HepG2 (cell line): ENCODE data around the gene CAMKV. TPM values are rescaled to one million over a fixed set of nuclear protein-coding genes. Genes with fewer than 3 reads are reported as not detected.

ENCODE experiments used
- ATAC-seq: fragments of 200-7000 bp; cut with Tn5 transposase; 3 replicates; pipeline ENCODE4 v1.9.1; 2020; ENCODE audit warnings: mild to moderate bottlenecking, moderate library complexity
- BruUV-seq: library from RNA; stranded (reverse); fragments of 400-500 nt; replicated peaks from 2 replicates; lab custom pipeline; 2021; lab: Mats Ljungman, UMichigan
- CTCF ChIA-PET: fragments of 300-600 bp; formaldehyde crosslinking; extraction: SDS; loops from one replicate; lab custom pipeline; 2021; ENCODE audit warnings: low total read pairs, inconsistent platforms, low intra/inter-chr PET ratio; lab: Yijun Ruan, JAX
- POLR2A ChIA-PET: fragments of 350-600 bp; sonication (Branson Sonifier 250); formaldehyde crosslinking; loops from one replicate; lab custom pipeline; 2020; ENCODE audit warnings: antibody characterized with exemption, inconsistent platforms; lab: Yijun Ruan, JAX
- DNase-seq: peaks from one replicate; pipeline ENCODE4 v3.0.0-alpha.2; 2015; ENCODE audit warnings: low spot score
- FAIRE-seq: peaks from 3 replicates; lab custom pipeline; 2011; peaks lifted over from hg19 to GRCh38; lab: Jason Lieb, UNC
- H2AFZ ChIP-seq: one replicate; pipeline ENCODE4 v1.6.1; 2011; ENCODE audit warnings: low read length, inconsistent platforms
- H3K27ac ChIP-seq: fragments of 300-600 bp; 3 replicates; pipeline ENCODE4 v1.8.0; 2011; ENCODE audit warnings: mixed run types, mild to moderate bottlenecking, mixed read lengths, low read length, inconsistent platforms; ENCODE audit not compliant: insufficient read depth; ENCODE audit errors: extremely low read length
- H3K27me3 ChIP-seq, 2 experiments: fragments of 200-600 bp in 1 of 2; 2 replicates in 1 of 2; 3 replicates in 1 of 2; pipeline versions ENCODE4 v1.6.0 to v1.8.0; 2011; ENCODE audit warnings: low read length in 2 of 2, mild to moderate bottlenecking in 2 of 2, moderate library complexity in 2 of 2, inconsistent platforms in 1 of 2; ENCODE audit not compliant: insufficient read depth in 2 of 2, control insufficient read depth in 1 of 2
- H3K36me3 ChIP-seq, 2 experiments: fragments of 200-600 bp in 1 of 2; replicated peaks in 1 of 2; 2 replicates in 1 of 2; 3 replicates in 1 of 2; pipeline versions ENCODE4 v1.5.1 to v1.8.0; 2011; ENCODE audit warnings: low read length in 2 of 2, inconsistent platforms in 1 of 2; ENCODE audit not compliant: insufficient read depth in 2 of 2, control insufficient read depth in 1 of 2
- H3K4me1 ChIP-seq: 2 replicates; pipeline ENCODE4 v1.5.1; 2012; ENCODE audit warnings: low read length, inconsistent platforms; ENCODE audit not compliant: insufficient read depth
- H3K4me2 ChIP-seq: 2 replicates; pipeline ENCODE4 v1.6.0; 2011; ENCODE audit warnings: low read depth, low read length, inconsistent platforms
- H3K4me3 ChIP-seq, 3 experiments: fragments of 200-600 bp in 1 of 3; sonication (generic), shearing (Covaris generic) in 1 of 3; replicated peaks in 1 of 3; 2 replicates each; pipeline ENCODE4 v1.5.1; 2011 to 2016; ENCODE audit warnings: low read length in 3 of 3, inconsistent platforms in 2 of 3, low read depth in 2 of 3, mild to moderate bottlenecking in 2 of 3, control low read depth in 1 of 3, mixed read lengths in 1 of 3; ENCODE audit not compliant: insufficient read depth in 1 of 3
- H3K79me2 ChIP-seq: one replicate; pipeline ENCODE4 v1.6.1; 2011; ENCODE audit warnings: low read length, inconsistent platforms; ENCODE audit not compliant: insufficient read depth
- H3K9ac ChIP-seq: 2 replicates; pipeline ENCODE4 v1.6.0; 2011; ENCODE audit warnings: mild to moderate bottlenecking, low read depth, low read length, inconsistent platforms; ENCODE audit not compliant: insufficient read depth
- H3K9me3 ChIP-seq: 2 replicates; pipeline ENCODE4 v1.5.1; 2012; ENCODE audit warnings: mild to moderate bottlenecking, low read length
- H4K20me1 ChIP-seq: 2 replicates; pipeline ENCODE4 v1.6.0; 2011; ENCODE audit warnings: inconsistent platforms, mild to moderate bottlenecking, low read length, moderate library complexity; ENCODE audit not compliant: insufficient read depth
- CBX2 ChIP-seq, 2 experiments: fragments of 200-600 bp in 1 of 2; sonication (generic); formaldehyde crosslinking in 1 of 2; IDR thresholded peaks; 2 replicates each; pipeline versions ENCODE4 v1.7.0 to v1.8.1; 2018 to 2022; ENCODE audit warnings: low read depth in 2 of 2, low read length in 1 of 2, mild to moderate bottlenecking in 1 of 2, missing genetic modification reagents in 1 of 2
- NFIC ChIP-seq: IDR thresholded peaks from 2 replicates; pipeline ENCODE4 v1.6.1; 2012; ENCODE audit warnings: mild to moderate bottlenecking, low read length, inconsistent platforms
- NFYB ChIP-seq: sonication (generic); formaldehyde crosslinking; IDR thresholded peaks from 2 replicates; pipeline ENCODE4 v1.4.0; 2020; ENCODE audit warnings: missing genetic modification reagents
- RFX1 ChIP-seq: fragments of 450-650 bp; IDR thresholded peaks from 2 replicates; pipeline ENCODE4 v1.6.1; 2017
- RFX3 ChIP-seq: IDR thresholded peaks from 2 replicates; pipeline ENCODE4 v1.6.1; 2016; ENCODE audit warnings: missing biosample characterization, missing genetic modification reagents
- SMAD9 ChIP-seq: sonication (generic); formaldehyde crosslinking; IDR thresholded peaks from 2 replicates; pipeline ENCODE4 v1.5.1; 2020; ENCODE audit warnings: mild to moderate bottlenecking, missing genetic modification reagents
- ZMYM2 ChIP-seq: sonication (generic); formaldehyde crosslinking; IDR thresholded peaks from 2 replicates; pipeline ENCODE4 v1.8.0; 2022; ENCODE audit warnings: mild to moderate bottlenecking, missing genetic modification reagents
- WGBS: methylation state at CpG from one replicate; pipeline ENCODE4 v1.1.6; 2017; ENCODE audit warnings: low lambda C conversion rate; 5-methylcytosine and 5-hydroxymethylcytosine counted together
- in situ Hi-C: cut with HindIII; loops from 2 replicates; pipeline ENCODE4 v1.10.0; 2017; ENCODE audit warnings: low pct_unique_long_range_greater_than_20kb; ENCODE audit not compliant: extremely low pct_ligation_motif_present
- intact Hi-C: fragments of 100-400 bp; cut with micrococcal nuclease; formaldehyde crosslinking; loops from one replicate; pipeline ENCODE4 v1.10.0; 2022; ENCODE audit not compliant: unreplicated experiment
- polyA plus RNA-seq, 8 experiments: library from polyadenylated mRNA; depleted of rRNA in 3 of 8; stranded (reverse) in 7 of 8; unstranded in 1 of 8; fragments of >200 nt; fragmentation: Illumina TruSeq in 4 of 8; extraction: Trizol in 4 of 8; gene quantifications; 2 replicates each; pipeline versions ENCODE4 v1.2.1 to v1.2.3, GENCODE V29; 2011 to 2016; ENCODE audit warnings: low read depth in 4 of 8, missing spikeins in 1 of 8, mixed read lengths in 1 of 8; ENCODE audit not compliant: insufficient read depth in 1 of 8
- total RNA-seq, 5 experiments: library from RNA; depleted of rRNA; stranded (reverse); fragments of >200 nt; fragmentation: Illumina TruSeq; extraction: Trizol; gene quantifications; 2 replicates each; pipeline ENCODE4 v1.2.3, GENCODE V29; 2016; ENCODE audit warnings: low read depth in 1 of 5
- TF ChIP-seq, protein P1 (sequence below): sonication (generic); formaldehyde crosslinking; IDR thresholded peaks from 2 replicates; pipeline ENCODE4 v1.5.1; 2020; ENCODE audit warnings: mild to moderate bottlenecking, moderate library complexity, missing genetic modification reagents
- TF ChIP-seq, protein P2 (sequence below): sonication (generic); formaldehyde crosslinking; IDR thresholded peaks from 2 replicates; pipeline ENCODE4 v1.4.0; 2020; ENCODE audit warnings: missing genetic modification reagents

CAMKV gene
- total and polyA plus RNA-seq, 2 of the 13 experiments (the other 11 are each of a cell fraction or from before 2014, with no cell fraction given), result 0.13 to 0.15 TPM

DNA sequence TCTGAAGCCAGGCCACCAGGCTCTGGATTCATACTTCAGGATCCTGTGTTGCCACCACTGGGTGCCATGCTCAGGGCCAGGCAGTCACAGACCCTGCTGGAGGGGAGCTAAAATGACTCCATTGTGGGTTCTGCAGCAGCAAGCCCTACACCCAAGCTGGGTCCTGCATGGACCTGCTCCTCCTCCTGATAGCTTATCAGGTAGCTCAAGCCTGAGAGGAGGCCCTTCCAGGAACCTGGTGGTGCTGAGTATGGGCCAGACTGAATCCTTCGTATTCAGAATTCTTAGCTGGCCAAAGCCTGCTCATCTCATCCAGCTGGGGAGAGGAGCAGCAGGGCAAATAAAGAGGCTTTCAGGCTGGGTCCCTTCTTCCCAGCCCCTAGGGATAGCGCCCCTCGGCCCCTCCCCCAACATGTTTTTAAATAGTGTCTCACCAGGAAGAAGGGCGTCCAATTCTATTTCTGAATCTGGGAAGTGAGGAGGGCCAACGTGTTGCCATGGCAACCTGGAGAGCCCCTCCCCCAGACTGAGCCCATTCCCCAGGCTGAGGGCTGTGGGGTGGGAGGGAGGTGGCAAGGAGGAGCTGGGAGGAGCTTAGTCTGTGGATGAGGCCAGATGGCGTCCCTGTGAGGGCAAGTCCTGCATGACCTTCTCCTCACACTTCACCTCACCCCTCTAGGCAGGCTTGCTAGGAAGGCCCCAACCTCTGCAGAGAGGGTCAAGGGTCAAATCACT is 11.0 kb upstream of the CAMKV start:
- no peak for FAIRE-seq
- POLR2A ChIA-PET, result interaction anchor here (1.2 kb wide), 1 partner anchor 36 kb away, joined by 3 read pairs; no protein-coding TSS in a partner anchor

More for the DNA sequence above, 11.0 kb upstream of the CAMKV start:
- Histone ChIP-seq H3K27me3 (peaks cover 0 to 15% of the 10 kb centered on the region in 2 experiments; a peak in 1 of 5 replicates), H3K9ac (no peak overlapping the region), H3K9me3 (no peaks in the 10 kb centered on the region), H3K4me3 (no peak overlapping the region; a peak in 1 of 6 replicates), H3K27ac (no peak overlapping the region), H3K36me3 (no peaks in the 10 kb centered on the region), H2AFZ (no peak overlapping the region), H4K20me1 (no peaks in the 10 kb centered on the region), H3K79me2 (no peaks in the 10 kb centered on the region), H3K4me1 (peaks cover 42% of the 10 kb centered on the region), H3K4me2 (no peak overlapping the region)
- ATAC-seq (peak; percentile 15; the same call in 2 of the 3 replicates), DNase-seq (no peak)
- CTCF ChIA-PET, result no interaction called here
- in situ Hi-C loops, result no loop called here
- BruUV-seq, result no TSS peak
- 24% methylated on average over 3 of the region's 6 CpGs for WGBS
- intact Hi-C loops, result no loop called here
- TF ChIP-seq ZMYM2 (CRISPR knock-in tag), result no peak
- no peak for TF ChIP-seq NFIC
- peak; percentile 24; the same call in 1 of the 2 replicates for TF ChIP-seq RFX1
- TF ChIP-seq, protein P1, sequence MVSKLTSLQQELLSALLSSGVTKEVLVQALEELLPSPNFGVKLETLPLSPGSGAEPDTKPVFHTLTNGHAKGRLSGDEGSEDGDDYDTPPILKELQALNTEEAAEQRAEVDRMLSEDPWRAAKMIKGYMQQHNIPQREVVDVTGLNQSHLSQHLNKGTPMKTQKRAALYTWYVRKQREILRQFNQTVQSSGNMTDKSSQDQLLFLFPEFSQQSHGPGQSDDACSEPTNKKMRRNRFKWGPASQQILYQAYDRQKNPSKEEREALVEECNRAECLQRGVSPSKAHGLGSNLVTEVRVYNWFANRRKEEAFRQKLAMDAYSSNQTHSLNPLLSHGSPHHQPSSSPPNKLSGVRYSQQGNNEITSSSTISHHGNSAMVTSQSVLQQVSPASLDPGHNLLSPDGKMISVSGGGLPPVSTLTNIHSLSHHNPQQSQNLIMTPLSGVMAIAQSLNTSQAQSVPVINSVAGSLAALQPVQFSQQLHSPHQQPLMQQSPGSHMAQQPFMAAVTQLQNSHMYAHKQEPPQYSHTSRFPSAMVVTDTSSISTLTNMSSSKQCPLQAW, result no peak
- TF ChIP-seq, protein P2, sequence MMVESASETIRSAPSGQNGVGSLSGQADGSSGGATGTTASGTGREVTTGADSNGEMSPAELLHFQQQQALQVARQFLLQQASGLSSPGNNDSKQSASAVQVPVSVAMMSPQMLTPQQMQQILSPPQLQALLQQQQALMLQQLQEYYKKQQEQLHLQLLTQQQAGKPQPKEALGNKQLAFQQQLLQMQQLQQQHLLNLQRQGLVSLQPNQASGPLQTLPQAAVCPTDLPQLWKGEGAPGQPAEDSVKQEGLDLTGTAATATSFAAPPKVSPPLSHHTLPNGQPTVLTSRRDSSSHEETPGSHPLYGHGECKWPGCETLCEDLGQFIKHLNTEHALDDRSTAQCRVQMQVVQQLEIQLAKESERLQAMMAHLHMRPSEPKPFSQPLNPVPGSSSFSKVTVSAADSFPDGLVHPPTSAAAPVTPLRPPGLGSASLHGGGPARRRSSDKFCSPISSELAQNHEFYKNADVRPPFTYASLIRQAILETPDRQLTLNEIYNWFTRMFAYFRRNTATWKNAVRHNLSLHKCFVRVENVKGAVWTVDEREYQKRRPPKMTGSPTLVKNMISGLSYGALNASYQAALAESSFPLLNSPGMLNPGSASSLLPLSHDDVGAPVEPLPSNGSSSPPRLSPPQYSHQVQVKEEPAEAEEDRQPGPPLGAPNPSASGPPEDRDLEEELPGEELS (CRISPR knock-in tag), result no peak
- TF ChIP-seq CBX2 (IDR thresholded peaks at IDR 0.05; ENCODE audit: low read depth, low read length), result no peak
- TF ChIP-seq CBX2 (CRISPR knock-in tag; IDR thresholded peaks at IDR 0.05; ENCODE audit: low read depth), result no peak
- no peak for TF ChIP-seq NFYB
- no peak for TF ChIP-seq SMAD9 (CRISPR knock-in tag)
- TF ChIP-seq RFX3 (CRISPR knock-in tag), result peak; percentile 44; the same call in 1 of the 2 replicates
- TF ChIP-seq, all 625 proteins: peak for 2
